HG03558 (cell line): ENCODE results near the gene TMEM132D.
"Not testable (repeated sequence)": the region's sequence is repeated elsewhere in the genome, so short reads cannot be mapped to it uniquely, and the experiment has no call there.

Experiments used
- ATAC-seq: cut with Tn5 transposase; IDR thresholded peaks from one replicate; pipeline ENCODE4 v1.9.1; 2021; ENCODE audit warnings: moderate number of reproducible peaks; ENCODE audit not compliant: unreplicated experiment; ENCODE audit errors: extremely low read depth

TMEM132D gene

GRCh38 chr12:129903956-129904829 is at the start of gene TMEM132D:
Gene TMEM132D, minus strand, starts transcription at chr12:129904025.
- ATAC-seq: no peak

GRCh38 chr12:129949651-129950050 is 45.8 kb upstream of the TMEM132D start:
- ATAC-seq: no peak

GRCh38 chr12:129941618-129942017 is 37.8 kb upstream of the TMEM132D start:
- no peak for ATAC-seq

GRCh38 chr12:129938089-129938488 is 34.3 kb upstream of the TMEM132D start:
- no peak for ATAC-seq

- ATAC-seq: no peak
Measured at GRCh38 chr12:129937426-129937825, 33.6 kb upstream of the TMEM132D start.

GRCh38 chr12:129928643-129929042 is 24.8 kb upstream of the TMEM132D start:
- ATAC-seq: no peak

GRCh38 chr12:129927316-129927900 is 23.6 kb upstream of the TMEM132D start:
- ATAC-seq: no peak

- no peak for ATAC-seq
Measured at GRCh38 chr12:129911428-129912049, 7.7 kb upstream of the TMEM132D start.

- ATAC-seq: no peak
Measured at GRCh38 chr12:129909051-129910020, 5.5 kb upstream of the TMEM132D start.

- ATAC-seq: no peak
Measured at GRCh38 chr12:129903092-129903945, 506 bp downstream of the TMEM132D start.

GRCh38 chr12:129902371-129903091 is 1.3 kb downstream of the TMEM132D start:
- no peak for ATAC-seq

- no peak for ATAC-seq
Measured at GRCh38 chr12:129901254-129901653, 2.6 kb downstream of the TMEM132D start.

- no peak for ATAC-seq
Measured at GRCh38 chr12:129900306-129900705, 3.5 kb downstream of the TMEM132D start.

GRCh38 chr12:129899045-129899444 is 4.8 kb downstream of the TMEM132D start:
- ATAC-seq: not testable (repeated sequence)

GRCh38 chr12:129893691-129894090 is 10.1 kb downstream of the TMEM132D start:
- no peak for ATAC-seq

GRCh38 chr12:129887101-129887500 is 16.7 kb downstream of the TMEM132D start:
- no peak for ATAC-seq

GRCh38 chr12:129886541-129886940 is 17.3 kb downstream of the TMEM132D start:
- ATAC-seq: no peak

GRCh38 chr12:129885287-129885686 is 18.5 kb downstream of the TMEM132D start:
- ATAC-seq: no peak

GRCh38 chr12:129877411-129877810 is 26.4 kb downstream of the TMEM132D start:
- no peak for ATAC-seq
